SKM-1 treated with dmso at 0.1 percent for 144 hours (cell line): ENCODE results near the gene FRMD4B.
"Not testable (repeated sequence)": the region's sequence is repeated elsewhere in the genome, so short reads cannot be mapped to it uniquely, and the experiment has no call there.

Experiments used
- DNase-seq: peaks from one replicate; lab custom pipeline; 2025; ENCODE audit not compliant: unreplicated experiment; lab: John Stamatoyannopoulos, UW

The FRMD4B gene

DNA sequence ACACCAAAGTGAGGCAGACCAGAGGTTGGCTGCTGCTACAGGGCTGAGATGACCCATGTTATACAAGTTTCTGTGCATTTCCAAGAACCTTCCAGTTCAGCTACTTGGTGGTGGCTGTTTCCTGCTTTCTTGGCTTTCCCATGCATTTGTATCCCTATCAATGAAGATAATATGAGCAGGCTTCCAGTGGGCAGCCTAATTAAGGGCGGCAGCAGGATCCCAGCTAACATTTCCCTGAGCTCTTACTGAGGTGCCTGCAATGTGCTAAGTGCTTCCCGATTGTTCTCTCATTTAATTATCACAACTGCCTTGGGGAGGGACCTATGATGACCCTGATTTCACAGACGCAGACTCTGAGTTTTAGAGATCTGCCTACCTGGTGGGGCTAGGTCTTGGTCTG is 95.5 kb downstream of the FRMD4B start:
- no peak for DNase-seq

DNA sequence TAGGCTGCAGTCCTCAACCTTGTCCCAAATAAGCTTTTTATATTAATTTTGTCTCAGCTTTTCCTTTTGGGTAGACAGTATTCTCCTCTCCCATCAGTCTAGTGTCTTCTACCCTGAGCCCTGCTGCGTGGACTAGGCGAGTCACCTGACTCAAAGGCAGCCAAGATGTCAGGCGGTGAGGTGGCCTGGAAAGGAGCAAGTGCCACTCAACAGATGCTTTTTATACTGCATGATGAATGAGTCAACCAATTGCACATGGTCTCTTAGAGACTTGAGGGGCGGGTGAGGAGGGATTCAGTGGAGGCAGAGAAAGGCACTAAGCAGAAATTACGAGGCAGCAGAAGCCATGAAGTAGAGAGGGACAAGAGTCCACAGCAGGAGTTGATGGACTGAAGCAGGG is 95.9 kb downstream of the FRMD4B start:
- DNase-seq = no peak

DNA sequence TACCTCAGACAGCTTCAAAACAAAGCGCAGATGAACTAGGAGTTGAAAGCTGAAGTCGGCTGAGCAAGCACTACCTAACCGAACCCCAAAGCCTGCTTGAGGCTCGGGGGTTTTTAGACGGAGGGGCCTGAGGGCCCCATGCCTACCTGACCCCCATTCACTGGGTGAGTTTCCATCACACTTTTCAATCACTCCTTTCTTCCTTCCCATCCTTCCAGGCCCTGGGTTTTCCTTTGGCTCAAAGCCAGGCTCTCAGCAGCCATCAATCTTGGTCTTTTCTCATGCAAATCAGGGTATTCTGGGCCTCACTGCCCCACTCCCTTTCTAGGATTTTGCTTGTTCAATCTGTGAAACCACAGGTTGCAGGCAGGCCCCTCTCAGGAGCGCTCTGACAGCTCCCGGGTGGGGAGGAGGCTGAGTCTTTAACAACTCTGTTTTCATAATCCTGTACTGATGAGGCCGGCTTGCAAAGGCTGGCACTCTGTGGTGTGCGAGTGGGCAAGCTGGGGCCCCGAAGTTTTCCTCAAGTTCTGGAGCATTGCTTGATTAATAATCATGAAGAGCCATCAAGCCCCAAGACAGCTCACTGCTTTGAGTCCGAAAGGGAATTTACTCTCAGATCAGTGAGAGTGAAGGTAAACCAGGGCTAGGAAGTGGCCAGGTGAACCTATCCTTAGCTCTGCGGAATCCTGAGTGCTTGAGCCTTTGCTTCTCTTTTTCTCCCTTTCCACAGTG is 97.6 kb downstream of the FRMD4B start:
- DNase-seq = no peak

DNA sequence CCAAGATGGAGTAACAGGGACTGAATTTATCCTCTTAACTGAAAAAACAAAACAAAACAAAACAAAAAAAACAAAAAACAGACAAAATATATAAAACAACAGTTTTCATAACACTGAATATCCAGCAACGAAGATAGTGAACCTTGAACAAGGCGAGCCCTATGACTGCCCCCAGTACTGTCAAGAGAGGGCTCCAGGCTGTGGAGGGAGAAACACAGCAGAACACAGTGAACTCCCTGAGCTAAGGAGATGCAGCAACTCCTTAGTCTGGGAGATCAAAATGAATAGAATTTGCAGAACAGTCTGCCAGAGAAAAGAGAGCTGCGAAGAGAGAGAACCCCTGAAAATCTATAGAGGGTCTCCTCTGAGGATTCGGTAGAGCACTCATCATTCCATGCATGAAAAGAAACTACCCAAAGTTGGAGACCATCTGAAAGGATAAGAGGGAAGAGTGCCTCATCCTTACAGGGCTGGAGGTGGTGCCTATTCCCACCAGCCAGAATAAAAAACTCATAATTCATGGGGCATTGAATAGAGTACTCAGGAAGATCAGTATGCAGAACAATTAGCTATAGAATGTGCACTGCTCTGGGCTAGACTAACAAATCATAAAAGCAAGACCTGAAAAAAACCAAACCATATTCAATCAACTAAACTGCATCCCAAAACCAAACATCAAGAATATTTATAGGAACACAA is 101.8 kb downstream of the FRMD4B start:
- DNase-seq = no peak

DNA sequence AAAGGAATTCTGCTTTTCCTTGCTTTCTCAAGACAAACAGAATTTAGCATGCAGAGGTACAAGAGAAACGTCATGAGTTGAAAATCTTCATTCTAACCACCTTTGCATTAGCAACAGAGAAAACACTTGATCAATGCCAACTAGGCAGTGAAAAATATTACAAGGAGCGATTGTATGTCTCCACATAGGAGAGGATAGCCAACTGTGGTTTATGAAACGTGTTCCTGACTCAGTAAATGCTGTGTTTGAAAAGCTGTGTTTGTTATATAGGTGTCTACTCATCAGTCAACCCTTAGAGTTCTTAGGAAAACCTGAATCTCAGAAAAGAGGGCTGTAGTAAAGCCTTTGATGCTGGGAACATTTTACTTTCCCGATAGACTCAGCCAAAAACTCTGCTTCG is 102.4 kb downstream of the FRMD4B start:
- DNase-seq = no peak

DNA sequence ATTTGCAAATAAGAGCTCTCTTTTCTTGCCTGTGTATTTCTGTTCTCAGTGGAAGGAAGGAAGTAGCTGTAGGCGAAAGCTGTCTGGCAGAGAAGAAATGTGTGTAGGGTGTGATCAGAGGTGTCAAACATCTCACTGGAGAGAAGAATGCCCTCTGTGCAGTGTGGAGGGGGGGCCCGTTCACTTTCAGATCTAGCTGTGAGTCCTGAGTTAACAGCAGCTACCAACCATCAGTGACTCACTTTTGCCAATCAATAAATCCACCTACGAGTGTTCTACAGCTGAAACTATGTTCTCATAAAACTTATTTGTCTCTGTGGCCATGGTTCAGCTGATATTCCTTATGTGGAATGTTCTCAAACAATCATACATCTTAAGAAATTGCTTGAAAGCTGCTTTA is 103.7 kb downstream of the FRMD4B start:
- no peak for DNase-seq

DNA sequence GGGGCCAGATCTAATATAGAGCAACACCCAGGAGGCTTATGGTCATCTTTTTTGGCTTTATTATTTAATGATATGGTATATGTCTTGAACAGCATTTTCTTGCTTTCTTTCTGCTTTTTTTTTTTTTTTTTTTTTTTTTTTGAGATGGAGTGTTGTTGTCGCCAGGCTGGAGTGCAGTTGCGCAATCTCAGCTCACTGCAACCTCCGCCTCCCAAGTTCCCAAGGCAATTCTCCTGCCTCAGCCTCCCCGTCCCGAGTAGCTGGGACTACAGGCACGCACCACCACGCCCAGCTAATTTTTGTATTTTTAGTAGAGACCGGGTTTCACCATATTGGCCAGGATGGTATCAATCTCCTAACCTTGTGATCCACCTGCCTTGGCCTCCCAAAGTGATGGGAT is 108.5 kb downstream of the FRMD4B start:
- not testable (repeated sequence) for DNase-seq

DNA sequence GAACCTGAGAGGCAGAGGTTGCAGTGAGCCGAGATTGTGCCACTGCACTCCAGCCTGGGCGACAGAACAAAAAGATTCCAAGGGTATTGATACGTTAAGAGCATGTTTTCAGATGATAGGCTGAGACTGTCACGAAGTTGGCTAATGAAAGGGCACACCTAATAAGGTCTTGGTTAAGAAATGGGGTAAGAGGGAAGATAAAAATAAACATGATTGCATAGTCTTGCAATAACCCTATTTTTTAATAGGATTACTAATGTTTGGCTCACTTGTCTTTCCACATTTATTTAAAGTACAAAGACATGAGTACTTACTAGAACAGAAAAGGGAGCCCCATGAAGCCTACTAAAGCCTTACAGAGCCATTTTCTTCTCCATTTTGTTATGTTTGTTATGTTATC is 109.0 kb downstream of the FRMD4B start:
- DNase-seq = no peak

DNA sequence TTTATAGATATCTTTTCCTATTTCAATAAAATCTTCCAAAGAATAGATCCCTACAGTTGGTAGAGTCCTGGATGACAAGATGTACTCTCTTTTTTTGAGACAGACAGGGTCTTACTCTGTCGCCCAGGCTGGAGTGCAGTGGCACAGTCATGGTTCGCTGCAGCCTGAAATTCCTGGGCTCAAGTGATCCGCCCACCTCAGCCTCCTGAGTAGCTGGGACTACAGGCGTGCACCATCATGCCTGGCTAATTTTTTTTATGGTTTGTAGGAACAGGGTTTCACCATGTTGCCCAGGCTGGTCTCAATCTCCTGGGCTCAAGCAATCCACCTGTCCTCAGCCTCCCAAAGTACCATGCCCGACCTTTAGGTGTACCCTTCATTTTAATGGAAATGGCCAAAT is 109.7 kb downstream of the FRMD4B start:
- not testable (repeated sequence) for DNase-seq

DNA sequence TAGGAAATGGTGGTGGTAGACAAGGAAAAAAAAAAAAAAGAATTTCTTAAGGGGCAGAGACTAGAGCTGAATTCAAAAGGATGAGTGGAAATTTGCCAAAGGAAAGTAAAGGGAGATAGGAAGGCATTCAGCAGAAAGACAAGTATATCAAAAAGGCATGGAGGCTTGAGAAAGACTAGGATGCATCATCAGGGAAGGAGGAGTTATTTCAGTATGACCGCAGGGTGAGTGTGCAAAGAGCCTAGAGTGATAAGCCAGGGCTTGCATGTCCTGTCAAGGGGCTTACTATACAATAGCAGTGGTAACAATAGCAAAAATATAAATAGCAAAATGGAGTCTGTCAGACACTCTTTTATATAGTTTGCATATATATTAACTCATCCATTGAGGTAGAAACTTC is 112.0 kb downstream of the FRMD4B start:
- no peak for DNase-seq

DNA sequence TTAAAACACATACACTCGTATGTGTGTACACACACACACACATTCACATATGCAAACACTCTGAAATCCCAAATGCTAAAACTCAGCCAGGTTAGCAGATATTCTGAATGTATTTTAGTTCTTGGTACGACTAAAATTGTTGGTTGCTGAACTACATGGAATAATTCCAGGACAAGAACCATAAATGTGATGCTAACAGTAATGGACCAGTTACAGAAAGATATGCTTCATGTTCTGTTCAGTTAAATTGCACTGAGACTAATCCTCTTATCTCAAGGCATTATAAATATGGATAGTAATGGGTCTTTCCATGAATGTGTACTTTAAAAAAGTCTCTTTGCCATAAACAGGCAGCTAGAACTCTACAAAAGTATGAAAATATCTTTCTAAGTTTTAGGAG is 113.3 kb downstream of the FRMD4B start:
- DNase-seq = no peak

DNA sequence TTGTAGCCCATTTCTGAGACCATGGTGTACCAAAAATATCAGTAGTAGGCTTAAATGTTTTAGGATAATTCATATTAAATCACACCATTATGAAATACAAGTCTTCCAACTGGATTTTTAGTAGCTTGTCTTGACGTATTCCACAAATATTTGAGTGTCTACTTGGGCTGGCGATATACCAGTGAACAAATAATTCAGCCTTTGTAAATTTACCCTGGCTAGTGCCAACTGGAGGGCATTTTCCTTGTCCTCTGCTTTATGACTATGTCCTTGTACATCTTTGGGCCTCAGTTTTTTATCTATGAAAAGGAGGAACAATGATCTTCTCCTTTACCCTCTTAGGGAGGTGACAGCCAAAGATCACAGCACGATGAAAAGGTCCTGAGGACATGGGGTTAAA is 114.8 kb downstream of the FRMD4B start:
- DNase-seq = no peak

DNA sequence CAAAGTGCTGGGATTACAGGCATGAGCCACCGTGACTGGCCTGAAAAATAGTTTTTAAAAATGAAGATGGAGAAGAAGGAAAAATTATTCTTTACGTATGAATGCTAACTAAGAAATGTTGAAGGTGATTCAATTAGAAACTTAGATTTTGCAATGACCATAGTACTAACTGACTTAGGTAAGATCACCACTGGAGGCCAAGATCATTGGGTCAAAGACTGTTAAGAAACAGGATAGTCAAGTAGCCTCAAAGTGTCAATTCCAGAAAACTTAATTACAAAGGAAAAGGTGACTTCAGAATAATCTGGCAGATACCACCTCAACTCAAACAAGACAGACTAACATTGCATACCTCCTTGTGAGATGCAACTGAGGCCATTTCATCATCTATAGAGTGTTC is 119.3 kb downstream of the FRMD4B start:
- no peak for DNase-seq

DNA sequence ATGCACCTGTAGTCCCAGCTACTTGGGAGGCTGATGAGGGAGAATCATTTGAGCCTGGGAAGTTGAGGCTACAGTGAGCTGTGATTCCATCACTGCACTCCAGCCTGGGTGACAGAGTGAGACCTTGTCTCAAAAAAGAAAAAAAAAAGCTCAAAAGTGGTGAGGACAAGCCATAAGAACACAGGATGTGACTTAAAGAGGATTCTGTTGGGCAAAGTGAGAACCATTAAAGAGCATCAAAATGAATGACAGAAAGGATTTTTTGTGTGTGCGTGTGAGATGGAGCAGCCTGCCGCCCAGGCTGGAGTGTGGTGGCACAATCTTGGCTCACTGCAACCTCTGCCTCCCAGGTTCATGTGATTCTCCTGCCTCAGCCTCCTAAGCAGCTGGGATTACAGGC is 119.8 kb downstream of the FRMD4B start:
- not testable (repeated sequence) for DNase-seq

DNA sequence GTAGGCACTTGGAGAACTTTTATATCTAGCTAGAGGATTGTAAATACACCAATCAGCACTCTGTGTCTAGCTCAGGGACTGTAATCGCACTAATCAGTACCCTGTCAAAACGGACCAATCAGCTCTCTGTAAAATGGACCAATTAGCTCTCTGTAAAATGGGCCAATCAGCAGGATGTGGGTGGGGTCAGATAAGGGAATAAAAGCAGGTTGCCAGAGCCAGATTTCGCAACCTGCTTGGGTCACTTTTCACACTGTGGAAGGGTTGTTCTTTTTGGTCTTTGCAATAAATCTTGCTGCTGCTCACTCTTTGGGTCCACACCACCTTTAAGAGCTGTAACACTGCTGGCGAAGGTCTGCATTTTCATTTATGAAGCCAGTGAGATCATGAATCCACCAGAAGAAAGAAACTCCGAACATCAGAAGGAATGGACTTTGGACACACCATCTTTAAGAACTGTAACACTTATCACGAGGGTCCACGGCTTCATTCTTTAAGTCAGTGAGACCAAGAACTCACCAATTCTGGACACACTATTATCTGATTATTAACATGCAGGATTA is 125.0 kb downstream of the FRMD4B start:
- not testable (repeated sequence) for DNase-seq

DNA sequence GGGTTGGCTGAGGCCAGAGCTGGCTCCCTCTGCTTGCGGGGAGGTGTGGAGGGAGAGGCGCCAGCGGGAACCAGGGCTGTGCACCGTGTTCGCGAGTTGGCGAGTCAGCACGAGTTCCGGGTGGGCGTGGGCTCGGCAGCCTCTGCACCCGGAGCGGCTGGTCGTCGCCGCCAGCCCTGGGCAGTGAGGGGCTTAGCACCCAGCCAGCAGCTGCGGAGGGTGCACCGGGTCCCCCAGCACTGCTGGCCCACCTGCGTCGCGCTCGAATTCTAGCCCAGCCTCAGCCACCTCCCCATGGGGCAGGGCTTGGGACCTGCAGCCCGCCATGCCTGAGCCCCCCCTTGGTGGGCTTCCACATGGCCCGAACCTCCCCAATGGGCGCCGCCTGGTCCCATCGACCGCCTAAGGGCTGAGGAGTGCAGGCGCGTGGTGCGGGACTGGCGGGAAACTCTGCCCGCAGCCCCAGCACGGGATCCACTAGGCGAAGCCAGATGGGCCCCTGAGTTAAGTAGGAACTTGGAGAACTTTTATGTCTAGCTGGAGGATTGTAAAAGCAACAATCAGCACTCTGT is 125.6 kb downstream of the FRMD4B start:
- no peak for DNase-seq

DNA sequence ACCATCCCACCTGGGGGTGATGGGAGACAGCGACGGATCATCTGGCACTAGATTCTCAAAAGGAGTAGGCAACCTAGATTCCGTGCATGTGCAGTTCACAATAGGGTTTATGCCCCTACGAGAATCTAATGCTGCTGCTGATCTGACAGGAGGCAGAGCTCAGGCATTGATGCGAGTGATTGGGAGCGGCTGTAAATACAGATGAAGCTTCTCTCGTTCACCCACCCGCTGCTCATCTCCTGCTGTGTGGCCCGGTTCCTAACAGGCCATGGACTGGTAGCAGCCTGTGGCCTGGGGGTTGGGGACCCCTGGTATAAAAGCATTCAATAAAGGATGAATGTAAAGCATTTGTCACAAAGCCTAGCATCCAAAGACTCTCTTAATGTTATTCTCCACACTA is 126.8 kb downstream of the FRMD4B start:
- no peak for DNase-seq

DNA sequence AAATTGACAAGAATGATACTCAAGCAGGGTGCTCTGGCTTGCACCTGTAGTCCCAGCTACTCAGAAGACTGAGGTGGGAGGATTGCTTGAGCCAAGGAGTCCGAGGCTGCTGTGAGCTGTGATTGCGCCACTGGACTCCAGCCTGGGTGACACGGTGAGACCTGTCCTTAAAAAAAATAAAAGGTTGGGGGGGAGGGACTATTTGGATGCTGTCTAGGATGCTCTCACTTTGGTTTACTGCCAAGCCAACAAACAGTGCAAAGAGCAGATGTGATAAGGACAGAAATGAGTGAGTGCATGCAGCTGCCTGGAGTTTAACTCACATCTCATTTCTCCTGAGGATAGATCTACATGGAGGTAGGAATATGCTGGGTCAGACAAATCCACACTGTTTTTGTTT is 130.0 kb downstream of the FRMD4B start:
- no peak for DNase-seq

DNA sequence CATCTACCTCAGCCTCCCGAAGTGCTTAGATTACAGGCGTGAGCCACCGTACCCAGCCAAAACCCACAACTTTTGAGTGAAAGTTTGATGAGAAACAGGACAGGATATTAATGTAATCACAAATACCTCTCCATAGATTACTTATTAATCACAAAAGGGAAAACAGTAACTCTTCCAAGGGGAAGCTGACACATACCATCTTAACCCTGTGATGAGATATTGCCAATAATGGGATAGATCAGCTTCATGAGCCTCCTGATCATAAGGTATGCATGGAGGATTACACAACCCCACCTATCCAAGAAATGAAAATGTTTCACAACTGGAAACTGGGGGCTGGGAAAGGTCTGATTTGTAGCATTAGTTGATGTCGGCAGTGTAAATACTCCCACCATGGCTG is 131.5 kb downstream of the FRMD4B start:
- no peak for DNase-seq

DNA sequence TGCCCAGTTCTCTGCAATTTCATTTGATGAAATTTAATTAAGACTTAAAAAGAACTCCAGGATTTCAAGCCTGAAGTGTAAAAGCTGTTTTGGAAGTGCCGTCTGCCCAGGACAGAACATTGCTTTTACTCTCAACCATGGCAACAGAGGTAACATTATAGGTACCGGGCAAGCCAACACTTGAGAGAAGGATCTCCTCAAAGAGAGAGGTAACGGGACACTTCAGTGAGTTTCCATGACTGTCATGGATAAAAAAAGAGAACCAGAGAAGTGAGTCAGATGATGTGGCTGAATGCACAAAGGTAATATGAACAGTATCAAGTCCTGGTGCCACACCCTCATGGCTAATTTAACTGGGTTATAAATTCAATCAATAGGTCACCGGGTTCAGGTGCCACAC is 133.3 kb downstream of the FRMD4B start:
- DNase-seq = no peak

DNA sequence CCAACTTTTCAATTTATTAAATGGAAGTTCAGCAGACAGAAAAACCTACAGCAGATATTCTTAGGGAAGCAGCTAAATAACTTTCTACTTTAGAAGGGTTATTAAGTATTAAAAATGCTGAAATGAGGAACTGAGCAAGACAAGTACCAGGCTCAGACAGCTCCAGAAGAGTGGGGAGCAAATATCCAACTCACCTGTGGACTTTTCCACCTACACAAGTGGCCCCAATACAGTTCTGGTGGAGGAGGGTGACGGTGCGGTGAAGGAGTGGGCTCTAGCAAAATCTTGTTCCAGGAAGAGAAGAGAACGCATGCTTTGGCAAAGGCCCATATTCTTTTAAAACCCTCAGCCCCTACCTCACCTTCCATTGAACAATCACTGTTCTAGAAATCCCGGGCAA is 133.7 kb downstream of the FRMD4B start:
- DNase-seq = no peak
